HG03521 (cell line): ENCODE data around the gene RNF6.

Experiments used
- ATAC-seq: cut with Tn5 transposase; IDR thresholded peaks from one replicate; pipeline ENCODE4 v1.9.1; 2021; ENCODE audit warnings: mild to moderate bottlenecking, moderate library complexity; ENCODE audit not compliant: unreplicated experiment

RNF6 gene

GRCh38 chr13:26168237-26168814 is 53.8 kb downstream of the RNF6 start:
- no peak for ATAC-seq

GRCh38 chr13:26163812-26164211 is 58.3 kb downstream of the RNF6 start:
- no peak for ATAC-seq
